Breast epithelium (tissue), 3 donors: ENCODE measurements around the gene TATDN2.

ENCODE experiments used
- POLR2A ChIP-seq: fragments of 450-650 bp; IDR thresholded peaks from one replicate; pipeline ENCODE4 v1.6.1; 2016; ENCODE audit warnings: antibody characterized with exemption, mild to moderate bottlenecking, moderate library complexity
- TF ChIP-seq, protein P1 (sequence below), 3 donors: fragments of 450-650 bp; IDR thresholded peaks; one replicate each; pipeline ENCODE4 v1.5.1; 2016 to 2017; ENCODE audit warnings: antibody characterized with exemption in 3 of 3, mild to moderate bottlenecking in 3 of 3, moderate library complexity in 3 of 3

DNA sequence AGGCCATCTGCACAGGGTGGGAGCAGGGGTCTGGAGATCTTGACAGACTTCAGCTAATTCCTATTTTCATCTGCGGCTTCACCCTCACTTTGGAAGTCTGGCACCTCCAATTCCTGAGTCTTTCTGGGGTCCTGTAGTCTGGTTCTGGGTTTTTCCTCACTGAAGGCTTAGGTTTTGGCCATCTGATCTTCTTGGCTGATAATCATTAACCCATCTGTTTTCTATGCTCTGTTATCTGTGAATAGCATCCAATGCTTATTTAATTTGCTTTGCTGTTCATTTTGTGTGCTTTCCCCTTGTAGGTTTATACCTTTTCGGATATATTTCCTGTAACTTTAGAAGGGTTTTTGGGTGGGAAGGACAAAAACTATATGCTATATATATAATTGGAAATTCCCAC is 17.6 kb downstream of the TATDN2 start:
- TF ChIP-seq, protein P1, sequence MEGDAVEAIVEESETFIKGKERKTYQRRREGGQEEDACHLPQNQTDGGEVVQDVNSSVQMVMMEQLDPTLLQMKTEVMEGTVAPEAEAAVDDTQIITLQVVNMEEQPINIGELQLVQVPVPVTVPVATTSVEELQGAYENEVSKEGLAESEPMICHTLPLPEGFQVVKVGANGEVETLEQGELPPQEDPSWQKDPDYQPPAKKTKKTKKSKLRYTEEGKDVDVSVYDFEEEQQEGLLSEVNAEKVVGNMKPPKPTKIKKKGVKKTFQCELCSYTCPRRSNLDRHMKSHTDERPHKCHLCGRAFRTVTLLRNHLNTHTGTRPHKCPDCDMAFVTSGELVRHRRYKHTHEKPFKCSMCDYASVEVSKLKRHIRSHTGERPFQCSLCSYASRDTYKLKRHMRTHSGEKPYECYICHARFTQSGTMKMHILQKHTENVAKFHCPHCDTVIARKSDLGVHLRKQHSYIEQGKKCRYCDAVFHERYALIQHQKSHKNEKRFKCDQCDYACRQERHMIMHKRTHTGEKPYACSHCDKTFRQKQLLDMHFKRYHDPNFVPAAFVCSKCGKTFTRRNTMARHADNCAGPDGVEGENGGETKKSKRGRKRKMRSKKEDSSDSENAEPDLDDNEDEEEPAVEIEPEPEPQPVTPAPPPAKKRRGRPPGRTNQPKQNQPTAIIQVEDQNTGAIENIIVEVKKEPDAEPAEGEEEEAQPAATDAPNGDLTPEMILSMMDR (IDR thresholded peaks at IDR 0.05) = no peak
- no peak for TF ChIP-seq POLR2A
